OCI-LY3 (cell line): Measurements from ENCODE around the gene SYT8.

Experiments
- H2AFZ ChIP-seq: fragments of 200-600, 300-600 bp; shearing (Covaris generic); 2 replicates; pipeline ENCODE4 v1.6.0; 2014; ENCODE audit warnings: antibody characterized with exemption, low read depth, low read length
- H3K27ac ChIP-seq: fragments of 200-600, 300-600 bp; sonication (generic); 2 replicates; pipeline ENCODE4 v1.5.1; 2014; ENCODE audit warnings: mild to moderate bottlenecking, low read length, moderate library complexity, mixed read lengths
- H3K27me3 ChIP-seq: fragments of 200-600, 300-600 bp; sonication (generic); 2 replicates; pipeline ENCODE4 v1.6.1; 2014; ENCODE audit warnings: low read depth, low read length, mixed read lengths
- H3K36me3 ChIP-seq: fragments of 200-600, 300-600 bp; sonication (generic); replicated peaks from 2 replicates; pipeline ENCODE3; 2014; ENCODE audit warnings: low read depth, low read length, mixed read lengths
- H3K4me1 ChIP-seq: fragments of 300-600, 200-600 bp; sonication (generic); 2 replicates; pipeline ENCODE4 v1.6.1; 2014; ENCODE audit warnings: low read length, mixed read lengths
- H3K4me2 ChIP-seq: fragments of 200-600, 300-600 bp; sonication (generic); 2 replicates; pipeline ENCODE4 v1.6.1; 2014; ENCODE audit warnings: low read length, mixed read lengths
- H3K4me3 ChIP-seq: fragments of 300-600, 200-600 bp; sonication (generic); 2 replicates; pipeline ENCODE4 v1.5.1; 2014; ENCODE audit warnings: antibody characterized with exemption, mild to moderate bottlenecking, low read length, moderate library complexity
- H3K79me2 ChIP-seq: fragments of 300-600, 200-600 bp; shearing (Covaris generic); 2 replicates; pipeline ENCODE4 v1.6.1; 2014; ENCODE audit warnings: mild to moderate bottlenecking, low read length, mixed read lengths
- H3K9ac ChIP-seq: fragments of 300-600, 200-600 bp; shearing (Covaris generic); 2 replicates; pipeline ENCODE4 v1.6.0; 2014; ENCODE audit warnings: mild to moderate bottlenecking, low read length, moderate library complexity
- H3K9me3 ChIP-seq: fragments of 200-600, 300-600 bp; shearing (Covaris generic); 2 replicates; pipeline ENCODE4 v1.6.1; 2014; ENCODE audit warnings: low read length, mixed read lengths; ENCODE audit not compliant: insufficient read depth
- H4K20me1 ChIP-seq: fragments of 200-600, 300-600 bp; sonication (generic); 2 replicates; pipeline ENCODE4 v1.6.1; 2016; ENCODE audit warnings: low read length, mixed read lengths; ENCODE audit not compliant: insufficient read depth
- CTCF ChIP-seq: fragments of 200-600, 300-600 bp; sonication (generic); IDR thresholded peaks from 2 replicates; pipeline ENCODE4 v1.5.1; 2014; ENCODE audit warnings: antibody characterized with exemption, low read length, low read depth
- EZH2phosphoT487 ChIP-seq: fragments of 200-600 bp; shearing (Covaris generic); IDR thresholded peaks from 2 replicates; pipeline ENCODE4 v1.6.1; 2018; ENCODE audit warnings: antibody characterized with exemption, mixed run types, low read depth

The SYT8 gene

GRCh38 chr11:1868056-1868635 lies 33.4 kb downstream of the SYT8 start:
- peaks cover 28% of the 10 kb centered on the region for H3K79me2 ChIP-seq
- H3K4me3 ChIP-seq, result no peak overlapping the region
- H3K4me2 ChIP-seq, result peak overlapping the region; percentile 35
- peaks cover 34% of the 10 kb centered on the region for H3K36me3 ChIP-seq
- peaks cover 25% of the 10 kb centered on the region for H3K4me1 ChIP-seq
- no peak overlapping the region for H3K9ac ChIP-seq
- H4K20me1 ChIP-seq, result peaks cover 100% of the 10 kb centered on the region
- H3K9me3 ChIP-seq, result no peaks in the 10 kb centered on the region
- H2AFZ ChIP-seq, result no peak overlapping the region
- H3K27me3 ChIP-seq, result 0 out of 2 replicates have a peak, but pooled peaks cover 4% of the 10 kb centered on the region
- TF ChIP-seq CTCF (no peak), EZH2phosphoT487 (no peak)
- no peak overlapping the region for H3K27ac ChIP-seq

- Histone ChIP-seq H3K27ac (no peak overlapping the region), H3K4me3 (no peak overlapping the region), H3K4me1 (peaks cover 25% of the 10 kb centered on the region), H3K36me3 (peaks cover 28% of the 10 kb centered on the region), H3K9me3 (no peaks in the 10 kb centered on the region), H4K20me1 (peaks cover 99% of the 10 kb centered on the region), H3K4me2 (peak overlapping the region; percentile 35), H2AFZ (no peak overlapping the region), H3K9ac (no peak overlapping the region), H3K79me2 (peaks cover 22% of the 10 kb centered on the region), H3K27me3 (0 out of 2 replicates have a peak, but pooled peaks cover 4% of the 10 kb centered on the region)
- TF ChIP-seq EZH2phosphoT487 (no peak), CTCF (no peak)
These were observed 34.0 kb downstream of the SYT8 start for GRCh38 chr11:1868636-1869291.

GRCh38 chr11:1869427-1870325 lies 34.9 kb downstream of the SYT8 start:
- no peak overlapping the region for H3K27ac ChIP-seq
- H4K20me1 ChIP-seq, result peaks cover 97% of the 10 kb centered on the region
- no peaks in the 10 kb centered on the region for H3K9me3 ChIP-seq
- TF ChIP-seq EZH2phosphoT487 (no peak), CTCF (peak; percentile 47)
- peak overlapping the region; percentile 35; the same call in 1 of the 2 replicates for H3K4me2 ChIP-seq
- no peak overlapping the region for H2AFZ ChIP-seq
- peaks cover 25% of the 10 kb centered on the region for H3K4me1 ChIP-seq
- H3K79me2 ChIP-seq, result peaks cover 14% of the 10 kb centered on the region; the same call in 1 of the 2 replicates
- no peak overlapping the region for H3K4me3 ChIP-seq
- no peak overlapping the region for H3K9ac ChIP-seq
- H3K27me3 ChIP-seq, result 0 out of 2 replicates have a peak, but pooled peaks cover 4% of the 10 kb centered on the region
- peaks cover 27% of the 10 kb centered on the region for H3K36me3 ChIP-seq

- Histone ChIP-seq H3K9ac (no peak overlapping the region), H3K9me3 (no peaks in the 10 kb centered on the region), H3K27ac (no peak overlapping the region), H3K4me2 (no peak overlapping the region), H3K27me3 (0 out of 2 replicates have a peak, but pooled peaks cover 4% of the 10 kb centered on the region), H3K36me3 (peaks cover 23% of the 10 kb centered on the region), H3K79me2 (peaks cover 13% of the 10 kb centered on the region; the same call in 1 of the 2 replicates), H3K4me1 (peaks cover 25% of the 10 kb centered on the region), H3K4me3 (no peak overlapping the region), H2AFZ (no peak overlapping the region), H4K20me1 (peaks cover 97% of the 10 kb centered on the region)
- TF ChIP-seq CTCF (no peak), EZH2phosphoT487 (no peak)
These were observed 35.5 kb downstream of the SYT8 start for GRCh38 chr11:1870326-1870696.
